ENCODE measurements around the gene XXYLT1. TPM values are rescaled to one million over a fixed set of nuclear protein-coding genes. Genes with fewer than 3 reads are reported as not detected.

The XXYLT1 gene
- total RNA-seq, 1 experiment from 2014 or later, result 25.5 TPM

DNA sequence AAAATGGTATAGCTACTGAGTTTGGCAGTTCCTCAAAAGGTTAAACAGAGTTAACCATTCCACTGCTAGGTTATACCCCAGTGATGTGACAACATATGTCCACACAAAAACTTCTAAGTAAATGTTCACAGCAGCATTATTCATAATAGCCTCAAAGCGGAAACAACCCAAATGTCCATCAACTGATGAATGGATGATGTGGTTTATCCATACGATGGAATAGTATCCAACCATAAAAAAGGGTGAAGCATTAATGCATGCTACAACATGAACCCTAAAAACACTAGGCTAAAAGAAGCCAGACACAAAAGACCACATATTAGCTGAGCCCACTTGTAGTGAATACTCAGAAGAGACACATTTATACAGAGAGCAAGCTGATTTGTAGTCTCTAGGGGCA is 9.0 kb downstream of the XXYLT1 start:
- POLR2A ChIA-PET (ENCODE audit: unreplicated experiment), result no interaction called here
- H3K4me1 ChIP-seq (ENCODE audit: insufficient read depth, low read length), result peaks cover 16% of the 10 kb centered on the region
- intact Hi-C loops (cut with micrococcal nuclease), result loop anchor here (2.0 to 5.0 kb wide), 5 partner anchors 143 to 390 kb away; no protein-coding TSS in a partner anchor

DNA sequence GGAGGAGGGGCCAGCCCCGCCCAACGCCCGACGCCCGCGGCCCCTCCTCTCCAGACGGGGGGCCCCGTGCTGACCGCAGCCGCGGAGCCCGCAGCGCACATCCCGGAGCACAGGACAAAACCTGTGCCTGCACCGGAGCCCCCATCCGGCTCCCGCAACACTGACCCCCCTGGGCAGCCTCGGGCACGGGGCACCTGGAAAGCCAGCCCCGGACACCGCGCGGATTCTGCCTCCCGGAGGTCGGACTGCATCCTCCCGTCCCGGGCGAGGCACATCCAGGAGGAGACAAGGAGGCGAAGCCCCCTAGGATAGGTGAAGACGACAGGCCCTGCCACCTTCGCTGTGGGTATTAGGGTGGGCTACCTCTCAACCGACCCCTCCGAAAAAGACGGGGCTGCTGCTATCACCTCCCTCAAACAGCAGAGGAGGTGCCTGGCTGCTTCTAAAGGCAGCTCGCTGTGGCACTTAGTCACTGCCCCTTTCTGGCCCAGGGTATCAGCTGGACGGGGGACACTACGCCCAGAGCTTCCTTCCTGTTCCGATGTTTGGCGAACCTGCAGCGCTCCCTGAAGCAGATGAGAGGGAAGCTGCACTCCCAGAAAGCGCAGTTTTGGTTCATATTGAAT is 10.6 kb downstream of the XXYLT1 start:
- CTCF ChIA-PET, result interaction anchor here (0.5 to 1.3 kb wide), 4 partner anchors 11 to 589 kb away, joined by 3 to 10 read pairs (median 7); partner anchors contain the start of genes LSG1 and XXYLT1
- Histone ChIP-seq H3K79me2 (ENCODE audit: low read length) (peaks cover 66% of the 10 kb centered on the region), H3K4me2 (ENCODE audit: low read length) (peak overlapping the region; percentile 99), H2AFZ (ENCODE audit: low read length) (peak overlapping the region; percentile 83), H4K20me1 (ENCODE audit: low read length) (no peaks in the 10 kb centered on the region), H3F3A (ENCODE audit: low read length, unreplicated experiment) (no peaks in the 10 kb centered on the region), H3K9me2 (replicated peaks; ENCODE audit: low read length) (no peaks in the 10 kb centered on the region), H3K36me3 (ENCODE audit: low read depth, low read length) (no peaks in the 10 kb centered on the region), H3K27me3 (ENCODE audit: low read length) (no peaks in the 10 kb centered on the region), H3K27ac (ENCODE audit: low read length) (no peak overlapping the region), H3K4me1 (ENCODE audit: insufficient read depth, low read length) (peaks cover 16% of the 10 kb centered on the region), H3K9ac (ENCODE audit: low read length) (peak overlapping the region; percentile 68), H3K4me3 (ENCODE audit: low read length) (peak overlapping the region; percentile 92), H3K9me3 (ENCODE audit: low read length) (no peaks in the 10 kb centered on the region)
- peak; percentile 43 for DNase-seq
- ATAC-seq, result peak; percentile 54
- TF ChIP-seq EZH2 (IDR thresholded peaks at IDR 0.05; ENCODE audit: low read length, unreplicated experiment) (no peak), EZH2phosphoT487 (IDR thresholded peaks at IDR 0.05; ENCODE audit: borderline replicate concordance, low read length) (no peak)
- TF ChIP-seq, protein P1, sequence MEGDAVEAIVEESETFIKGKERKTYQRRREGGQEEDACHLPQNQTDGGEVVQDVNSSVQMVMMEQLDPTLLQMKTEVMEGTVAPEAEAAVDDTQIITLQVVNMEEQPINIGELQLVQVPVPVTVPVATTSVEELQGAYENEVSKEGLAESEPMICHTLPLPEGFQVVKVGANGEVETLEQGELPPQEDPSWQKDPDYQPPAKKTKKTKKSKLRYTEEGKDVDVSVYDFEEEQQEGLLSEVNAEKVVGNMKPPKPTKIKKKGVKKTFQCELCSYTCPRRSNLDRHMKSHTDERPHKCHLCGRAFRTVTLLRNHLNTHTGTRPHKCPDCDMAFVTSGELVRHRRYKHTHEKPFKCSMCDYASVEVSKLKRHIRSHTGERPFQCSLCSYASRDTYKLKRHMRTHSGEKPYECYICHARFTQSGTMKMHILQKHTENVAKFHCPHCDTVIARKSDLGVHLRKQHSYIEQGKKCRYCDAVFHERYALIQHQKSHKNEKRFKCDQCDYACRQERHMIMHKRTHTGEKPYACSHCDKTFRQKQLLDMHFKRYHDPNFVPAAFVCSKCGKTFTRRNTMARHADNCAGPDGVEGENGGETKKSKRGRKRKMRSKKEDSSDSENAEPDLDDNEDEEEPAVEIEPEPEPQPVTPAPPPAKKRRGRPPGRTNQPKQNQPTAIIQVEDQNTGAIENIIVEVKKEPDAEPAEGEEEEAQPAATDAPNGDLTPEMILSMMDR (conservative IDR thresholded peaks at IDR 0.05; ENCODE audit: low read depth, low read length), result no peak; the same call in 1 of the 2 replicates
- BruUV-seq (replicated peaks), result TSS peak; percentile 50
- intact Hi-C loops (cut with micrococcal nuclease), result loop anchor here (1.0 to 5.0 kb wide), 6 partner anchors 142 to 578 kb away; no protein-coding TSS in a partner anchor
- POLR2A ChIA-PET (ENCODE audit: unreplicated experiment), result interaction anchor here (0.7 kb wide), 1 partner anchor 578 kb away, joined by 3 read pairs; no protein-coding TSS in a partner anchor

More for the DNA sequence above, 9.0 kb downstream of the XXYLT1 start:
- Histone ChIP-seq H3K36me3 (ENCODE audit: low read depth, low read length) (peaks cover 11% of the 10 kb centered on the region; the same call in 1 of the 2 replicates), H2AFZ (ENCODE audit: low read length) (no peak overlapping the region), H3K4me3 (ENCODE audit: low read length) (no peak overlapping the region), H3K9me2 (replicated peaks; ENCODE audit: low read length) (no peaks in the 10 kb centered on the region), H3K79me2 (ENCODE audit: low read length) (peaks cover 78% of the 10 kb centered on the region), H3K9ac (ENCODE audit: low read length) (no peak overlapping the region), H3K27ac (ENCODE audit: low read length) (no peak overlapping the region), H3F3A (ENCODE audit: low read length, unreplicated experiment) (no peaks in the 10 kb centered on the region), H3K4me2 (ENCODE audit: low read length) (no peak overlapping the region), H3K9me3 (ENCODE audit: low read length) (no peaks in the 10 kb centered on the region), H3K27me3 (ENCODE audit: low read length) (no peaks in the 10 kb centered on the region), H4K20me1 (ENCODE audit: low read length) (no peaks in the 10 kb centered on the region)
- TF ChIP-seq, protein P1 (conservative IDR thresholded peaks at IDR 0.05; ENCODE audit: low read depth, low read length), result no peak
- TF ChIP-seq EZH2phosphoT487 (IDR thresholded peaks at IDR 0.05; ENCODE audit: borderline replicate concordance, low read length) (no peak), EZH2 (IDR thresholded peaks at IDR 0.05; ENCODE audit: low read length, unreplicated experiment) (no peak)
- BruUV-seq (replicated peaks), result no TSS peak
- ATAC-seq, result no peak
- no peak for DNase-seq
- CTCF ChIA-PET, result no interaction called here
